Mucosa of stomach (tissue), 1 donor: ENCODE data around the gene ATP9A.
"Not testable (repeated sequence)": the region's sequence is repeated elsewhere in the genome, so short reads cannot be mapped to it uniquely, and the experiment has no call there.

Experiments used
- H3K27me3 ChIP-seq: one replicate; pipeline ENCODE4 v1.7.0; 2013; ENCODE audit warnings: mild to moderate bottlenecking, low read length; ENCODE audit not compliant: control insufficient read depth, insufficient read depth
- H3K36me3 ChIP-seq: one replicate; pipeline ENCODE4 v1.7.0; 2013; ENCODE audit warnings: low read length; ENCODE audit not compliant: control insufficient read depth, insufficient read depth
- H3K4me1 ChIP-seq: one replicate; pipeline ENCODE4 v1.7.0; 2013; ENCODE audit warnings: mild to moderate bottlenecking, low read length; ENCODE audit not compliant: control insufficient read depth, insufficient read depth
- H3K4me3 ChIP-seq: one replicate; pipeline ENCODE4 v1.7.0; 2013; ENCODE audit warnings: low read length
- H3K9ac ChIP-seq: one replicate; pipeline ENCODE4 v1.7.0; 2013; ENCODE audit warnings: mild to moderate bottlenecking, low read length, moderate library complexity
- H3K9me3 ChIP-seq: one replicate; pipeline ENCODE4 v1.7.0; 2013; ENCODE audit warnings: mild to moderate bottlenecking, low read length, moderate library complexity; ENCODE audit not compliant: control insufficient read depth
- donor health status: Pancreatic carcinoma.

The ATP9A gene

DNA sequence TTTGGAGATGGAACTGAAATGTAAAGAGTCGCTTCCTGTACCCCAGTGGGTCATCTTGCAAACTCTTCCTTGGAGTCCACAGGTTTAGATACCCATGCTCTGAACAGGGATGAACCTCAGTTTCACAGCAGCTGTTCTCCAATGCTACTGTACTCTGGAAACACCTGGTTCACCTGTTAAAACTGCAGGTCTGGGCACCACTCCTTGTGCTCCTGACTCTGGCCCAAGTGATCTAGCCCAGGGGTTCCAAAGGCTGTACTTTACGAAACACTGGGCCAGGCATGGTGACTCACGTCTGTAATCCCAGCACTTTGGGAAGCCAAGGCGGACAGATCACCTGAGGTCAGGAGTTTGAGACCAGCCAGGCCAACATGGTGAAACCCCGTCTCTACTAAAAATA lies 102.1 kb downstream of the ATP9A start:
- peaks cover 27% of the 10 kb centered on the region for H3K36me3 ChIP-seq
- no peak overlapping the region for H3K9ac ChIP-seq
- H3K4me3 ChIP-seq = no peak overlapping the region
- no peaks in the 10 kb centered on the region for H3K9me3 ChIP-seq
- no peaks in the 10 kb centered on the region for H3K4me1 ChIP-seq
- no peaks in the 10 kb centered on the region for H3K27me3 ChIP-seq

DNA sequence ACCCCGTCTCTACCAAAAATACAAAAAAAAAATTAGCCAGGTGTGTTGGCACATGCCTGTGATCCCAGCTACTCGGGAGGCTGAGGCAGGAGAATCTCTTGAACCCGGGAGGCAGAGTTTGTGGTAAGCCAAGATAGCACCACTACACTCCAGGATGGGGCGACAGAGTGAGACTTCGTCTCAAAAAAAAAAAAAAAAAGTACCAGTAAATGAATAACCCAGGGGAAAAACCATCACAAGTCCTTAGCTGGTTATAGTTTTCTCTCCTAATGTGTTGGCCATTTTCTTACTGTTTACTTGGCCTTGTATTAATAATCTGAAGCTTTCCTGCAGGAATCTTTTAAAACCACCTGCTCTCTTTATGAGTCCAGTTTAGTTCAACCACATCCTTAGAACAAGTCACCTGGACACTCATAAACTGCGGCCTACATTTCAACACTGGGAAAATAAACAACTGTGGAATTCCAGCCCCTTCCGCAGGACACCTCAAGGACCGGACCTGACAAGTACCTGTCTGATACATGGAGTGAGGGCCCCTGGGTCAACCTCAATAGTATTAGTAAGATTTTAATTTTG lies 102.6 kb downstream of the ATP9A start:
- Histone ChIP-seq H3K4me1 (no peaks in the 10 kb centered on the region), H3K36me3 (peaks cover 22% of the 10 kb centered on the region), H3K27me3 (no peaks in the 10 kb centered on the region), H3K4me3 (no peak overlapping the region), H3K9me3 (no peaks in the 10 kb centered on the region), H3K9ac (no peak overlapping the region)

DNA sequence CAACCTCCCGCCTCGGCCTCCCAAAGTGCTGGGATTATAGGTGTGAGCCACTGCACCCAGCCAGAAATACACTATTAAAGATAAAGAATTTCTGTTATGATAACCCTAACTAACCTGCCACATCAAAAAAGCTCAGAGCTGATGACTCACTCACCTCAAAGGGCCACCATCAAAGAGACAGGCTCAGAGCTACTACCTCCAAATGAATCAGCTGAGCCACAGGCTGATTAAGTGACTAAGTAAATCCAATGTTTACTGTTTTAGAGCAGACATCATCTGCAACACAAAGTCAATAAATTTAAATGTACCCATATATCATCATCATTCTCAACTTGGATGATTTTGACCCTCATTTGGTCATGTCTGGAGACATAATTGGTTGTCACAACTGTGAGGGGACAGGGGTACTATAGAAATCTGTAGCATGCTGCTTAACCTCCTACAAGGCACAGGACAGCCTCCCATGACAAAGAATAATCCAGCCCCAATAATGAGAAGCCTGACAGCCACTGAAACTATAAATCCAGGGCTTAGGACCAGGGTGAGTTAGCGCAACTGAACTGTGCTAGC lies 106.5 kb downstream of the ATP9A start:
- Histone ChIP-seq H3K9ac (no peak overlapping the region), H3K9me3 (no peaks in the 10 kb centered on the region)

DNA sequence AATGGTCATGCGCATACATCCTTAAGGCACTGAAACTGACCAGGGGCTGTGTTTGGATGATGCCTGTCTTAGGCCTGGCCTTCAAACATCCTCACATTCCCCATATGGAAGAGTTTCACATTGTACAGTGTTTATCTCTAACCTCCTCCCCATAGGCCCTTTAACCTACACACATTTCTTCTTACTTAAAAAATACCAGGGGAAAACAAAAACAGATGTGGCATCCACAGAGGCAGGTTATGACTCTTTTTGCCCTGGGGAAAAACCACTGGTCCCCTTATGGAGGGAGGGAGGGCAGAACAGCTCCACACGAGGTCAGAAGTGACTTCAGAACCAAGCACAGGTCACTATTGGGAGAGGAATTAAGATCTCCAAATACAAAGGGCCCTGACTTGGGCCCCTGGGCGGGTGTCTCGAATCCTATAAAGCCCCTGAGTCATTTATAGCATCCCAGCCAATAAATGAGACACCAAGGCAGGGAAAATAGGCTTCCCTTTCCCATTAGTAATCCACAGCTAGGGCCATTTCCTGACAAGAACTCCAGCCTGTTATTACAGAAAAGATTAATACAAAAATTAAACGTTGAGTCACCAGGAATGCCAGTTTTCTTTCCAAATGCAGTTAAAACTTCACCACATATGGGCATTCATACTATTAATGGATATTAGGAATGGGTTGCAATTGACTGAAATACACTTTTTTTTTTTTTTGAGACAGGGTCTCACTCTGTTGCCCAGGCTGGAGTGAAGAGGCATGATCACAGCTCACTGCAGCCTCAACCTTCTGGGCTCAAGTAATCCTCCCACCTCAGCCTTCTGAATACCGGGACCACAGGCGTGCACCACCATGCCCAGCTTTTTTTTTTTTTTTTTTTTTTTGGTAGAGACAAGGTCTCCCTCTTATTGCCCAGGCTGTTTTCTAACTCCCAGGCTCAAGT lies 107.2 kb downstream of the ATP9A start:
- Histone ChIP-seq H3K9ac (no peak overlapping the region), H3K4me1 (no peaks in the 10 kb centered on the region), H3K4me3 (no peak overlapping the region), H3K36me3 (no peaks in the 10 kb centered on the region), H3K27me3 (no peaks in the 10 kb centered on the region), H3K9me3 (no peaks in the 10 kb centered on the region)

More for the DNA sequence above, 106.5 kb downstream of the ATP9A start:
- Histone ChIP-seq H3K4me3 (no peak overlapping the region), H3K27me3 (no peaks in the 10 kb centered on the region), H3K36me3 (peaks cover 2% of the 10 kb centered on the region), H3K4me1 (no peaks in the 10 kb centered on the region)

DNA sequence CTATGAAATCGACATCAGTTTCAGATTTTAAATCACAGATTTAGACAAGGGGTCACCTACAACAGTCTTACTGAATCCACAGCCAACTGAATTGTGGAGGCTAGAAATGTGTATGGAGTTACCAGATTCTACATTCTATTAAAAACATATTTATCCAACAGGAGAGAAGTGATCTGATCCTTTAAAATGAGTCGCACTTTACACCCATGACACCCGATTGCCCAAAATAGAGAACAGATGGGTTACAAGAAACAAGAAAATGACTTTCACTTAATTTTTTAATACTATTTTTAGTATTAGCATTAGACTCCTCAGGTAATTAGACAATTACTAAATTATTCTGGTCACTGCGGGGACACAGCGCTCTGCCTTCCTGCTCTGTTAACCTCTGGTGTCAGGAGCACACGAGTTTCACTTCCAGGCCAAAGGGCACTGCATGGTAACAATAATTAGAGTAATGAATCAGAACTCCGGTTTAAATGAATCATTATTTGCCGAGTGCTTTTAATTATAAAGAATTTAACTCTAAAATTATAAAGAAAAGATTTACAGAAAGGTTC lies 108.6 kb downstream of the ATP9A start:
- Histone ChIP-seq H3K9ac (no peak overlapping the region), H3K4me1 (no peaks in the 10 kb centered on the region), H3K4me3 (no peak overlapping the region), H3K9me3 (no peaks in the 10 kb centered on the region), H3K36me3 (no peaks in the 10 kb centered on the region), H3K27me3 (no peaks in the 10 kb centered on the region)

DNA sequence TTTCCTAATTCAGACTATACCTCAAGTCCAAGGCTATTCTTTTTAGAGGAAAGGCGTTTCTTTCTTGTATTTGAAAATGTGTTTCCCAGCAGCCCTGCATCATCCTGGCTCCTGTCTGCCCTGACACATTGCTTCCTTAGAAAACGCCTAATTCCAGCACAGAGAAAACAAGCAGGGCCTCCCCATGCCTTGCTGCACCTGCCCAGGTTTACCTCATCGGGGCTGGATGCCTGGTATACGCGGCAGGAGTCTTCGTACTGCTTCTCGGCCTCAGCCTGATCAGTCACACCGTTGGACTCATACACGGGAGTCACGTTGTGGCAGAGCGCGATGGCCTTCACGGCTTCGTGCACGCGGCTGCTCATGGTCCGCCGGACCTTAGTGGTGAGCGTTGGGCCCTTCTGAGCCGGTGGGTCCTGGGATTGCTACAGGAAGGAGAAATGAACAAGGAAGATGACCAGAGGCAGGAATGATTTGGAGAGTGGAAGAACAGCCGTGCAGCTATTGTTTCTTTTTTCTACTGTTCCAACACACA lies 111.4 kb downstream of the ATP9A start:
- Histone ChIP-seq H3K4me1 (no peaks in the 10 kb centered on the region), H3K9ac (no peak overlapping the region), H3K4me3 (no peak overlapping the region), H3K27me3 (no peaks in the 10 kb centered on the region), H3K9me3 (no peaks in the 10 kb centered on the region), H3K36me3 (no peaks in the 10 kb centered on the region)

DNA sequence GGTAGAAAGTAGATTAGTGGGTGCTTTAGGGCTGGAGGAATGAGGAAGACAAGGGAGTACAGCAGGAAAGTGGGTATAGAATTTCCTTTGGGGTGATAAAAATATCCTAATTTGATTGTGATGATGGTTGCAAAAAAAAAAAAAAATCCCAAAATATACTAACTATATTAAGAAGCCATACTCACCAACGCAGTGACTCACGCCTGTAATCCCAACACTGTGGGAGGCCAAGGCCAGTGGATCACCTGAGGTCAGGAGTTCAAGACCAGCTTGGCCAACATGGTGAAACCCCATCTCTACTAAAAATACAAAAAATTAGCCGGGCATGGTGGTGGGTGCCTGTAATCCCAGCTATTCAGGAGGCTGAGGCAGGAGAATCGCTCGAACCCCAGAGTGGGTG lies 112.1 kb downstream of the ATP9A start:
- not testable (repeated sequence) for H3K9ac ChIP-seq, H3K27me3 ChIP-seq, H3K36me3 ChIP-seq, H3K4me1 ChIP-seq, H3K4me3 ChIP-seq, H3K9me3 ChIP-seq

DNA sequence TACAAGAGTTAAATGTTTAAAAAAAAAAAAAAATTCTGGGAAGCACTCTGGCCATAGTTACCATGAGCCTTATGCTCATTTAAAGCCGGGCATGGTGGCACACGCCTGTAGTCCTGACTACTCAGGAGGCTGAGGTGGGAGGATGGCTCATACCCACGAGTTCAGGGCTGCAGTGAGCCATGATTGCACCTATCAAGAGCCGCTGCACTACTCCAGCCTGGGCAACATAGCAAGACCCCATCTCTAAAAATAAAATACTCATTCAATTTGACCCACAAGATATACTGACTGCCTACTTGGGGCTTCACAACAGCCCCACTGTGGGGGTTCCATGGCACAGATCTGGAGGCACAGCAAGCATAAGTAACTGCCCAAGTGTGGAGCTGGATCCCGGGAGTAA lies 113.7 kb downstream of the ATP9A start:
- H3K27me3 ChIP-seq = no peaks in the 10 kb centered on the region
- H3K36me3 ChIP-seq = no peaks in the 10 kb centered on the region
- H3K4me3 ChIP-seq = no peak overlapping the region
- H3K4me1 ChIP-seq = no peaks in the 10 kb centered on the region
- H3K9ac ChIP-seq = no peak overlapping the region
- no peaks in the 10 kb centered on the region for H3K9me3 ChIP-seq

DNA sequence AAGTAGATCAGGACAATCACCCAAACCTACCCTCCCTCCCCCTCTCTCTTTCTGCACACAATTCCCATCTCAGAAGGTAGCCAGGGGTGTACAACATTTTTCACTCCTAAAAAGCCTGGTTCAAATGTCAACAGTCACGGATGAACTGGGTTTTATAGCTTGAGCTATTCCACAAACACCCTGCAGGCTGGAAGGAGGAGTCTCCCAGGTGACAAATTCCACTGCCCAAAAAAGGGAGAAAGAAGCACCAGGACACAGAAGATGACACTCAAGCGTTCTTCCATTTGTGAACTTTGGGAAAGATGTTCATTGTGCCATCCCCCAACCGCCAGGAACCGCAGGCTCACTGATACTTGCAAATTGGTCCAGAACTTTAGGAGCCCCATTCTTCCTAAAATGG lies 114.1 kb downstream of the ATP9A start:
- Histone ChIP-seq H3K4me3 (no peak overlapping the region), H3K9me3 (no peaks in the 10 kb centered on the region), H3K9ac (no peak overlapping the region), H3K4me1 (no peaks in the 10 kb centered on the region), H3K36me3 (peaks cover 4% of the 10 kb centered on the region), H3K27me3 (no peaks in the 10 kb centered on the region)

DNA sequence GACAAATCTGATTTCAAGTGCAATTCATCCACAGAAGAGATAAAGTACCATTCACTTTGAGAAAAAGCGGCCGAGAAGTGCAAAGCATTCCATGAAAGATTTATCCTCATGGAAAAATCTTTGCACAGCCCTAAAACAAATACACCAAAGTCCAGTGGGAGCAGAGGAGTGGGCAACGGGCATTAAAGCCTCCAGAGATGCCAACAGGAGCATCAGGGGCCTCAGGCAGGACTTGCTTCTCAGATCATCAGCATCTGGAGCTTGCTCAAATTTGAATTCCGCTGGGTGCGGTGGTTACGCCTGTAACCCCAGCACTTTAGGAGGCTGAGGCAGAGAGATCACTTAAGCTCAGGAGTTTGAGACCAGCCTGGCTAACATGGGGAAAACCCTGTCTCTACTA lies 115.0 kb downstream of the ATP9A start:
- H3K27me3 ChIP-seq = no peaks in the 10 kb centered on the region
- no peak overlapping the region for H3K4me3 ChIP-seq
- H3K4me1 ChIP-seq = no peaks in the 10 kb centered on the region
- peaks cover 4% of the 10 kb centered on the region for H3K36me3 ChIP-seq
- H3K9ac ChIP-seq = no peak overlapping the region
- H3K9me3 ChIP-seq = no peaks in the 10 kb centered on the region

DNA sequence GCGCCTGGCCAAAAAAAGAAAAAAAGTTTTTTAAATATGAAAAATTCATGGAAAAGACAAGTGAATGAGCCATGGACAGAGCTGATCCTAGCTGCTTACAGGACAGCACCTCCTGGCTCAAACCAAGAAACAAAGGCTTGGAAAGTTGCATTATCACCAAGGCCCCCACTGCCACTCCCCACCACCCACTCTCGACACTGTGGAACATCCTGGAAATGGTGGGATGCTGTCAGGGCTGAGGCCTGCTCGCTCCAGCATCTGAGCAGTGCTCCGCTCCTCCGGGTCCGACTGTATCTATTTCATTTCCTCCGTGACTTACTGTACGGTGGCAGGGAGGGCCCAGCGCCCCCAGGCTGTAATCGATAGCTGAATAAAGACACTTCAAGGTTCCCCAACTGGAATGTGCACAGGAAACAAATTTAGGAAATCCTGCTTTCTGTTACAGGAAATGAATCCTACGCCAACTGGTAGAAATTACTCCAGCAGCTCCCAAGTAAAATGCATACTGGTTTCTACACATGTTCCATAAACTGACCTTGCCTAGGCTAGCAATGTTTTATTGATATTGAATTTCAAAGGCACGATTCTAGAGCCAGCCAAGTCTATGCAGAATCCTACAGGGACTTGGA lies 116.2 kb downstream of the ATP9A start:
- H3K9ac ChIP-seq = no peak overlapping the region
- peaks cover 4% of the 10 kb centered on the region for H3K36me3 ChIP-seq
- H3K4me1 ChIP-seq = no peaks in the 10 kb centered on the region
- no peaks in the 10 kb centered on the region for H3K9me3 ChIP-seq
- H3K27me3 ChIP-seq = no peaks in the 10 kb centered on the region
- no peak overlapping the region for H3K4me3 ChIP-seq
